ENCODE results near the gene ETNK2. TPM values are rescaled to one million over a fixed set of nuclear protein-coding genes. Genes with fewer than 3 reads are reported as not detected.

Gene ETNK2
- polyA plus RNA-seq, 1 donor: 34.3 TPM

- DNase-seq: no peak
- no peak overlapping the region for H3K4me3 ChIP-seq (ENCODE audit: low read length)
- WGBS (ENCODE audit: insufficient coverage, low lambda C conversion rate): no CpG with 5 or more reads among the region's 14 CpGs
- no peaks in the 10 kb centered on the region for H3K4me1 ChIP-seq (ENCODE audit: control insufficient read depth, insufficient read depth, low read length)
- no peak overlapping the region for H3K27ac ChIP-seq (ENCODE audit: low read length)
- H3K27me3 ChIP-seq (ENCODE audit: control insufficient read depth, insufficient read depth, low read length): no peaks in the 10 kb centered on the region
- no peaks in the 10 kb centered on the region for H3K36me3 ChIP-seq (ENCODE audit: control insufficient read depth, insufficient read depth, low read length)
- H3K9me3 ChIP-seq (ENCODE audit: control insufficient read depth, low read depth, low read length): no peaks in the 10 kb centered on the region
These were observed 10.0 kb upstream of the ETNK2 start for GRCh38 chr1:204161609-204162493.

- H3K27me3 ChIP-seq (ENCODE audit: control insufficient read depth, insufficient read depth, low read length): no peaks in the 10 kb centered on the region
- peaks cover 2% of the 10 kb centered on the region for H3K4me1 ChIP-seq (ENCODE audit: control insufficient read depth, insufficient read depth, low read length)
- H3K36me3 ChIP-seq (ENCODE audit: control insufficient read depth, insufficient read depth, low read length): no peaks in the 10 kb centered on the region
- 66% methylated on average over 3 of the region's 6 CpGs for WGBS (ENCODE audit: insufficient coverage, low lambda C conversion rate)
- no peak overlapping the region for H3K4me3 ChIP-seq (ENCODE audit: low read length)
- no peaks in the 10 kb centered on the region for H3K9me3 ChIP-seq (ENCODE audit: control insufficient read depth, low read depth, low read length)
- no peak overlapping the region for H3K27ac ChIP-seq (ENCODE audit: low read length)
- DNase-seq: no peak
These were observed 6.1 kb upstream of the ETNK2 start for GRCh38 chr1:204157962-204158361.

GRCh38 chr1:204155881-204156280 is 4.0 kb upstream of the ETNK2 start:
- no peaks in the 10 kb centered on the region for H3K9me3 ChIP-seq (ENCODE audit: control insufficient read depth, low read depth, low read length)
- DNase-seq: no peak
- no peak overlapping the region for H3K4me3 ChIP-seq (ENCODE audit: low read length)
- no peaks in the 10 kb centered on the region for H3K36me3 ChIP-seq (ENCODE audit: control insufficient read depth, insufficient read depth, low read length)
- no peak overlapping the region for H3K27ac ChIP-seq (ENCODE audit: low read length)
- WGBS (ENCODE audit: insufficient coverage, low lambda C conversion rate): no CpG with 5 or more reads among the region's 10 CpGs
- H3K27me3 ChIP-seq (ENCODE audit: control insufficient read depth, insufficient read depth, low read length): no peaks in the 10 kb centered on the region
- H3K4me1 ChIP-seq (ENCODE audit: control insufficient read depth, insufficient read depth, low read length): peaks cover 15% of the 10 kb centered on the region

GRCh38 chr1:204154568-204155255 is 2.9 kb upstream of the ETNK2 start:
- Histone ChIP-seq H3K4me3 (ENCODE audit: low read length) (no peak overlapping the region), H3K4me1 (ENCODE audit: control insufficient read depth, insufficient read depth, low read length) (peaks cover 18% of the 10 kb centered on the region), H3K27ac (ENCODE audit: low read length) (no peak overlapping the region), H3K27me3 (ENCODE audit: control insufficient read depth, insufficient read depth, low read length) (no peaks in the 10 kb centered on the region), H3K36me3 (ENCODE audit: control insufficient read depth, insufficient read depth, low read length) (no peaks in the 10 kb centered on the region), H3K9me3 (ENCODE audit: control insufficient read depth, low read depth, low read length) (no peaks in the 10 kb centered on the region)
- no peak for DNase-seq
- no CpG with 5 or more reads among the region's 15 CpGs for WGBS (ENCODE audit: insufficient coverage, low lambda C conversion rate)

GRCh38 chr1:204153667-204154066 is 1.8 kb upstream of the ETNK2 start:
- no peaks in the 10 kb centered on the region for H3K27me3 ChIP-seq (ENCODE audit: control insufficient read depth, insufficient read depth, low read length)
- no peak overlapping the region for H3K27ac ChIP-seq (ENCODE audit: low read length)
- 80% methylated on average over 1 of the region's 5 CpGs for WGBS (ENCODE audit: insufficient coverage, low lambda C conversion rate)
- H3K4me1 ChIP-seq (ENCODE audit: control insufficient read depth, insufficient read depth, low read length): peaks cover 18% of the 10 kb centered on the region
- no peak overlapping the region for H3K4me3 ChIP-seq (ENCODE audit: low read length)
- no peaks in the 10 kb centered on the region for H3K36me3 ChIP-seq (ENCODE audit: control insufficient read depth, insufficient read depth, low read length)
- H3K9me3 ChIP-seq (ENCODE audit: control insufficient read depth, low read depth, low read length): no peaks in the 10 kb centered on the region
- DNase-seq: no peak

- whole genome bisulfite sequencing (ENCODE audit: insufficient coverage, low lambda C conversion rate): no CpG with 5 or more reads among the region's 25 CpGs
- peaks cover 29% of the 10 kb centered on the region for H3K4me1 ChIP-seq (ENCODE audit: control insufficient read depth, insufficient read depth, low read length)
- peak in 1 of 2 donors; percentile 20 for DNase-seq
- H3K27ac ChIP-seq (ENCODE audit: low read length): peak overlapping the region; percentile 42
- H3K4me3 ChIP-seq (ENCODE audit: low read length): peak overlapping the region; percentile 59
- H3K36me3 ChIP-seq (ENCODE audit: control insufficient read depth, insufficient read depth, low read length): no peaks in the 10 kb centered on the region
- H3K9me3 ChIP-seq (ENCODE audit: control insufficient read depth, low read depth, low read length): no peaks in the 10 kb centered on the region
- H3K27me3 ChIP-seq (ENCODE audit: control insufficient read depth, insufficient read depth, low read length): no peaks in the 10 kb centered on the region
These were observed 633 bp upstream of the ETNK2 start for GRCh38 chr1:204152310-204153044.

- Histone ChIP-seq H3K36me3 (ENCODE audit: control insufficient read depth, insufficient read depth, low read length) (peaks cover 6% of the 10 kb centered on the region), H3K27ac (ENCODE audit: low read length) (peak overlapping the region; percentile 8), H3K27me3 (ENCODE audit: control insufficient read depth, insufficient read depth, low read length) (no peaks in the 10 kb centered on the region), H3K9me3 (ENCODE audit: control insufficient read depth, low read depth, low read length) (no peaks in the 10 kb centered on the region), H3K4me1 (ENCODE audit: control insufficient read depth, insufficient read depth, low read length) (peaks cover 44% of the 10 kb centered on the region), H3K4me3 (ENCODE audit: low read length) (peak overlapping the region; percentile 86)
- no CpG with 5 or more reads among the region's 33 CpGs for WGBS (ENCODE audit: insufficient coverage, low lambda C conversion rate)
- DNase-seq: peak in 1 of 2 donors; percentile 18
These were observed 917 bp downstream of the ETNK2 start for GRCh38 chr1:204150702-204151551.

- Histone ChIP-seq H3K27me3 (ENCODE audit: control insufficient read depth, insufficient read depth, low read length) (no peaks in the 10 kb centered on the region), H3K4me1 (ENCODE audit: control insufficient read depth, insufficient read depth, low read length) (peaks cover 54% of the 10 kb centered on the region), H3K4me3 (ENCODE audit: low read length) (no peak overlapping the region), H3K9me3 (ENCODE audit: control insufficient read depth, low read depth, low read length) (no peaks in the 10 kb centered on the region), H3K36me3 (ENCODE audit: control insufficient read depth, insufficient read depth, low read length) (peaks cover 8% of the 10 kb centered on the region), H3K27ac (ENCODE audit: low read length) (no peak overlapping the region)
- no peak for DNase-seq
- 100% methylated on average over 1 of the region's 16 CpGs for WGBS (ENCODE audit: insufficient coverage, low lambda C conversion rate)
These were observed 1.9 kb downstream of the ETNK2 start for GRCh38 chr1:204149635-204150565.

- H3K27ac ChIP-seq (ENCODE audit: low read length): no peak overlapping the region
- H3K4me3 ChIP-seq (ENCODE audit: low read length): no peak overlapping the region
- peaks cover 8% of the 10 kb centered on the region for H3K36me3 ChIP-seq (ENCODE audit: control insufficient read depth, insufficient read depth, low read length)
- WGBS (ENCODE audit: insufficient coverage, low lambda C conversion rate): no CpG with 5 or more reads among the region's 2 CpGs
- peaks cover 61% of the 10 kb centered on the region for H3K4me1 ChIP-seq (ENCODE audit: control insufficient read depth, insufficient read depth, low read length)
- no peaks in the 10 kb centered on the region for H3K27me3 ChIP-seq (ENCODE audit: control insufficient read depth, insufficient read depth, low read length)
- DNase-seq: no peak
- H3K9me3 ChIP-seq (ENCODE audit: control insufficient read depth, low read depth, low read length): no peaks in the 10 kb centered on the region
These were observed 2.7 kb downstream of the ETNK2 start for GRCh38 chr1:204149107-204149506.

Measured in large intestine (tissue), 3 donors.